HG02981 (cell line): ENCODE measurements around the gene MYBPHL.

ENCODE experiments used
- ATAC-seq: cut with Tn5 transposase; IDR thresholded peaks from one replicate; pipeline ENCODE4 v1.9.1; 2021; ENCODE audit warnings: mild to moderate bottlenecking, moderate library complexity; ENCODE audit not compliant: unreplicated experiment

The MYBPHL gene

DNA sequence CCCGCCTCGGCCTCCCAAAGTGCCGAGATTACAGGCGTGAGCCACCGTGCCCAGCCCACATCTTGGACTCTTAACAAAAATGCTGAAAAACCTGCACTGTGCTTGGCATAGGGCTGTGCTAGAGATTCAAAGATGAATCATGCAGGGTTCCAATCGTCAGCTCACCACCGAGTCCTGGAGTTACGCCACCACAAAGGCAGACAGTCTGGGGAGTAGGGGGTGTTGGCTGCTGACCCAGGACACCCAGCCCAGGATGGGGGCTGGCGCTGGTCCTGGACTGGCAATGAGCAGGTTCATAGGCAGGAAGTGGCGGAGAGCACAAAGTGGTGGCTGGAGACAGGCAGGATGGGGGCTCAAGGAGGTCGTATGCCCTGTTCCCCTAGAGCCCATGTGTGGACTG lies 39.8 kb downstream of the MYBPHL start:
- ATAC-seq = no peak

DNA sequence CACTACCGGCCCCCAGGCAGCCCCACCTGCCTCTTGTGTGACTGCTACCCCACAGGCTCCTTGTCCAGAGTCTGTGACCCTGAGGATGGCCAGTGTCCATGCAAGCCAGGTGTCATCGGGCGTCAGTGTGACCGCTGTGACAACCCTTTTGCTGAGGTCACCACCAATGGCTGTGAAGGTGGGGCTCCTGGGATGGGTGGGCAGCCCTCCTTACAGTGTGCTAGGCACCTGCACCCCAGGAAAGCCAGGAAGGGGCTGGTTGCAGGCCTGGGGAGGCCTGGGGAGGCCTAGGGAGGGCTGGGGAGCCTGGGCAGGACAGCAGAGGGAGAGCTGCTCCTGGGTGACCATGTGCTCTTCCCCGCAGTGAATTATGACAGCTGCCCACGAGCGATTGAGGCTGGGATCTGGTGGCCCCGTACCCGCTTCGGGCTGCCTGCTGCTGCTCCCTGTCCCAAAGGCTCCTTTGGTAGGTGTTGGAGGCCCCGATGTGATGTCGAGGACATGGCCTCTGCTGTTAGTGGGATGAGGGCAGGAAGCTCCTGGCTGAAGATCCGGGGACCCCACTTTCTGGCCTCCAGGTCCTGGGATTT lies 41.0 kb downstream of the MYBPHL start:
- no peak for ATAC-seq

DNA sequence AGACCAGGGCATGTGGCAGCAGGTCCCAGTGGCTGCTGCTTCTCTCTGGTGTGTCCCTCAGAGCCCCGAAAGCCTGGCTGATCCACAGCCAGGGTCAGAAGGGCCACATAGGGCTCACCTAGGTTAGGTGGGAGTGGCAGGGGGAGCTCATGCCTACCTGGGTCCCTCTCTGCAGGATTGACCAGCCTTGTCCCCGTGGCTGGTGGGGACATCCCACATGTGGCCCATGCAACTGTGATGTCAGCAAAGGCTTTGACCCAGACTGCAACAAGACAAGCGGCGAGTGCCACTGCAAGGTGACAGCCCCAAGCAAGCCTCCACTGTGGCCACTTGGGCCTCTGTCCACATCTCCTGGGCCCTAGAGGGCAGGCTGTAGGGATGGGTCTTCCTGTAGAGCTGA lies 41.8 kb downstream of the MYBPHL start:
- ATAC-seq = no peak

DNA sequence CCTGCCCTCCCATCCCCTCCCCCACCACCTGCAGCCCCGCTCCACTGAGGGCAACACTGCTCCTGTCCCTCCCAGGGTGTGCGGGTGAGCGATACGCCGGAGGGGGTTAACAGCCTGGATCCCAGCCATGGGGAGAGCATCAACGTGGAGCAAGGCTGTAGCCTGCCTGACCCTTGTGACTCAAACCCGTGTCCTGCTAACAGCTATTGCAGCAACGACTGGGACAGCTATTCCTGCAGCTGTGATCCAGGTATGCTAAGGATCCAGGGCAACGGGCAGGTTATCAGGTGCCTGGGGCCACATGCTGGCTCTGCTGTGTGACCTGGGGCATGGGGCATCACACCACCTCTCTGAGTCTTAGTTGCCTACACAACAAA lies 42.4 kb downstream of the MYBPHL start:
- no peak for ATAC-seq

DNA sequence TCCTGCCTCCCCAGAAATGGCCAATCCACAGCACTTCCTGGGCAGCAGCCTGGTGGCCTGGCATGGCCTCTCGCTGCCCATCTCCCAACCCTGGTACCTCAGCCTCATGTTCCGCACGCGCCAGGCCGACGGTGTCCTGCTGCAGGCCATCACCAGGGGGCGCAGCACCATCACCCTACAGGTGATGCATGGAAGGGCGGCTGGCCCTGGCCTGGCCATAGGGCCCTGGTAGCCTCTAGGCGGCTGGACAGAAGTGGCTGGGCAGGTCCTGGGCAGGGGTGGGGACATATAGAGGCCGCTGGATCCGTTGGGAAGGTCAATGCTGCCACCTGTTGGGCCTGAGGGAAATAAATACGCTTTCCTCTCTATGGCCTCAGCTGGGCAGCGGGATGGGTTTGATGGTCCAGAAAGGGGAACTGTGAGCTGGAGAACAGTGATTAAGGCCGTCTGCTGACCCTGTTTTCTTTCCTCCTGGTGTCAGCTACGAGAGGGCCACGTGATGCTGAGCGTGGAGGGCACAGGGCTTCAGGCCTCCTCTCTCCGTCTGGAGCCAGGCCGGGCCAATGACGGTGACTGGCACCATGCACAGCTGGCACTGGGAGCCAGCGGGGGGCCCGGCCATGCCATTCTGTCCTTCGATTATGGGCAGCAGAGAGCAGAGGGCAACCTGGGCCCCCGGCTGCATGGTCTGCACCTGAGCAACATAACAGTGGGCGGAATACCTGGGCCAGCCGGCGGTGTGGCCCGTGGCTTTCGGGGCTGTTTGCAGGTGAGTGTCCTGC lies 43.0 kb downstream of the MYBPHL start:
- peak; percentile 57 for ATAC-seq

DNA sequence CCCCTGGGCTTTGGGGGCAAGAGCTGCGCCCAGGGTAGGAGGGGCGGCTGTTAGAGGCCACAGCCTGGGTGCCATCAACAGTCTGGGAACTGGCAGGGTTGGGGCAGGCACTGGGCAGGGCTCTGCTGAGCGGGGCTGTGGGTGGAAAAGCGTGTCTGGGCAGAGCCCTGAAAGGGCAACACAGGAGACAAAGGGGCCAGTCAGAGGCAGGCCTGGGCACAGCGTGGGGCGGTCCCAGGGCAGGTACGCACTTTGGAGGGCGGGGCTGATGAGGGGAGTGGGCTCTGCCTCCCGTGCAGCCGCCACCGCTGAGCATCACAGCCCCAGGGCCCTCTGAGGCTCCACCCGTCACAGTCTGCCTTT lies 43.6 kb downstream of the MYBPHL start:
- ATAC-seq = no peak

DNA sequence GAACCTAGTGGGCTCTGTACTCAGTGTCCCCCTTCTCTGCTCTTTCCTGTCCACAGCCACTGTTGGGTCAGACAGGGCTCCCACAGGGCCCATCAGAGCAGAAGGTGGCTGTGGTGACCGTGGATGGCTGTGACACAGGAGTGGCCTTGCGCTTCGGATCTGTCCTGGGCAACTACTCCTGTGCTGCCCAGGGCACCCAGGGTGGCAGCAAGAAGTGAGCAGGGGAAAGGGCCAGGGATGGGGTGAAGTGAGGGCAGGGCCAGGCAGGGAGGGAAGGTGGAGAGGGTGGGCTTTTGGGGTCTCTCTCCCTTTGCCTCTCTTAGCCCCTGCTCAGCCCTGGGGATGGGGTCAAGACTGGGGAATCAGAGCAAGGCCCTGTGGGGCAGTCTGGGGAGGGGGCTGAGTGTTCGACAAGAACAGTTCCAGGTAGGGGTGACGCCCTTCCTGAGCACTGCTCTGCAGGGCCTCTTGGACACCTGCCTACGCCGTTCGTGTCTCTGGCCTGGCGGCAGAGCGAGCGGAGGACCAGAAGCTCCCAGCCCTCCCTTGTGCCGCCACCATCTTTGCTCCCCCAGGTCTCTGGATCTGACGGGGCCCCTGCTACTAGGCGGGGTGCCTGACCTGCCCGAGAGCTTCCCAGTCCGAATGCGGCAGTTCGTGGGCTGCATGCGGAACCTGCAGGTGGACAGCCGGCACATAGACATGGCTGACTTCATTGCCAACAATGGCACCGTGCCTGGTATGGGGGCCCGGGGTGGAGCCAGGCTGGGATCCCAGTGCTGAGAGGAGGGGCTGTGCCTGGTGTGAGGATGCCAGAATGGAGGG lies 44.4 kb downstream of the MYBPHL start:
- ATAC-seq = no peak

DNA sequence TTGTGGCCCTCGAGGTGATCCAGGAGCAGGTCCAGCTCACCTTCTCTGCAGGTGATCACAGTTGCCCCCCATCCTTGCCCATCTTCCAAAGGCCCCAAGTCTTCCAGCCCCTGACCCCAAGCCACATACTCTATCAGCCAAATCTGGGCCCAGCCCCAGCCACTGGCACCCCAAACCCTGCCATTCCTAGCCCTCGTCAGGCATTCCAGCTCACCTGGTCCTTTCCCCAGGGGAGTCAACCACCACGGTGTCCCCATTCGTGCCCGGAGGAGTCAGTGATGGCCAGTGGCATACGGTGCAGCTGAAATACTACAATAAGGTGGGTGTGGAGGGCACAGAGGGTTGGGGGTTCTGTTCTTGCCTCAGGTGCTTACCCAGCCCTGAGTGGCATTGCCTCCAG lies 45.2 kb downstream of the MYBPHL start:
- no peak for ATAC-seq

DNA sequence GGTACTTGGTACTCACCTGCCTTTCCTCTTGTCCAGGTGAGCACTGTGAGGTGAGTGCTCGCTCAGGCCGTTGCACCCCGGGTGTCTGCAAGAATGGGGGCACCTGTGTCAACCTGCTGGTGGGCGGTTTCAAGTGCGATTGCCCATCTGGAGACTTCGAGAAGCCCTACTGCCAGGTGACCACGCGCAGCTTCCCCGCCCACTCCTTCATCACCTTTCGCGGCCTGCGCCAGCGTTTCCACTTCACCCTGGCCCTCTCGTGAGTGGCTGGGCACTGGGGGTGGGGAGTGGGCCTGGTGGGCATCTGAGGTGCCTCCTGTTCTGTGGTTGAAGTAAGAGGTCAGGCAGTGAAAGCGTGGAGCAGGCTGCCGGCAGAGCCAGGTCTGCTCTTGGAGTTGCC lies 45.8 kb downstream of the MYBPHL start:
- ATAC-seq = no peak

DNA sequence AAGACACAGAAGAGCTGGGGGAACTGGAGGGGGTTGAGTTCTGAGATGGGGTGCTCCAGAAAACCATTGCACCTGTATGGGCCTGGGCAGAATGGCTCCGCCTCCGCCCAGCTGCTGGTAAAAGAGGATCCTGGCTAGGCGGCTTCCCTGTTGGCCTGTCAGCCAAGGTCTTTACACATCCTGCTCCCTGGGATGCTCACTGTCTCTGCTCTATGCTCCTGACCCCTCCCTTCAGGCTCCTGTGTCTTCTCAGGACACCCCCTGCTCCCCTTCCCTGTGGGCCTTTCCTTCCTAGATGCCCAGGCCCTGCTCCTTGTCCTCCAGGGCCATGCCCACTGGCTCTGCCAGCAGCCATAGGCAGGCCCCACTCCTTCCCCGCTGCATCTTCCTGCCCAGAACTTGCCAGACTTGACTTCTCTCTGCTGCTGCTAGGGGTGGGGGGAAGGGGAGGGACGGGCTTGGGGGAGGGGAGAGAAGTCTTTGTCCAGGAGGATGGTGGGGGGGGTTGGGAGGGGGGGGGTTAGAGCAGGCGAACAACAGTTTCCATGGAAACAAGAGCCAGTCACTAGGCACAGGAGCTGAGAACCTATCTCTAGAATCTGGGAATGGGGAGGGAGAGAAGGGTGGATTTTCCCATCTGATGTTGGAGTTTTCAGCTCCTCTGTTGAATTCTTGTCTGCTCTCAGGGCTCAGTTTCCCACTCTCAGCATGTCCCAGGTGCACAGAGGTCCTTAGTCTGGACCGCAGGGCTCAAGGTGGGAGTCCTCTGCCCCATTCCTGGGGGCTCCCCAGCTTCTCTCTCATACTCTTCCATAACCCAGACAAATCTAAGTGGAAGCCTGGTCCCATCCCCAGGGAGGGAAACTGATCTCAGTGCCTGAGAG lies 46.9 kb downstream of the MYBPHL start:
- ATAC-seq = no peak

DNA sequence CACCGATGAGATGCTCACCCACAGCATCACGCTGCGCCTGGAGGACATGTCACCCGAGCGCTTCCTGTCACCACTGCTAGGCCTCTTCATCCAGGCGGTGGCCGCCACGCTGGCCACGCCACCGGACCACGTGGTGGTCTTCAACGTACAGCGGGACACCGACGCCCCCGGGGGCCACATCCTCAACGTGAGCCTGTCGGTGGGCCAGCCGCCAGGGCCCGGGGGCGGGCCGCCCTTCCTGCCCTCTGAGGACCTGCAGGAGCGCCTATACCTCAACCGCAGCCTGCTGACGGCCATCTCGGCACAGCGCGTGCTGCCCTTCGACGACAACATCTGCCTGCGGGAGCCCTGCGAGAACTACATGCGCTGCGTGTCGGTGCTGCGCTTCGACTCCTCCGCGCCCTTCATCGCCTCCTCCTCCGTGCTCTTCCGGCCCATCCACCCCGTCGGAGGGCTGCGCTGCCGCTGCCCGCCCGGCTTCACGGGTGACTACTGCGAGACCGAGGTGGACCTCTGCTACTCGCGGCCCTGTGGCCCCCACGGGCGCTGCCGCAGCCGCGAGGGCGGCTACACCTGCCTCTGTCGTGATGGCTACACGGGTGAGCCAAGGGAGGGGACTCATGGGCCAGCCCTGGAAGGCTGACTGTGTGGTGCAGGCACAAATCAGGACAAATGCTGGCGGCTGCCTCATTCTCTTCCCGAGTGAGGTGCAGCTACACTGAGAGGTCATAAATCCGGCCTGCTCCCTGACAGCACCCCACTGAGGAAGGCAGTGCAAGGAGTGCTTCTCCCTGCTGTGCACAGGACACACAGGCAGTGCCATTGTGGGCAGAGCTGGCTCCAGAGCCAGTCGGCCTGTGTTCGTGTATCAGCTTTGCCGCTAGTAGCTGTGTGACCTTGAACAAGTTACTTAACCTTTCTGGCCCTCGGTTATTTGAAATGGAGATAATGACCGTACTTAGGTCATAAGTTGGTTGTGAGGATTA lies 48.0 kb downstream of the MYBPHL start:
- ATAC-seq = no peak

DNA sequence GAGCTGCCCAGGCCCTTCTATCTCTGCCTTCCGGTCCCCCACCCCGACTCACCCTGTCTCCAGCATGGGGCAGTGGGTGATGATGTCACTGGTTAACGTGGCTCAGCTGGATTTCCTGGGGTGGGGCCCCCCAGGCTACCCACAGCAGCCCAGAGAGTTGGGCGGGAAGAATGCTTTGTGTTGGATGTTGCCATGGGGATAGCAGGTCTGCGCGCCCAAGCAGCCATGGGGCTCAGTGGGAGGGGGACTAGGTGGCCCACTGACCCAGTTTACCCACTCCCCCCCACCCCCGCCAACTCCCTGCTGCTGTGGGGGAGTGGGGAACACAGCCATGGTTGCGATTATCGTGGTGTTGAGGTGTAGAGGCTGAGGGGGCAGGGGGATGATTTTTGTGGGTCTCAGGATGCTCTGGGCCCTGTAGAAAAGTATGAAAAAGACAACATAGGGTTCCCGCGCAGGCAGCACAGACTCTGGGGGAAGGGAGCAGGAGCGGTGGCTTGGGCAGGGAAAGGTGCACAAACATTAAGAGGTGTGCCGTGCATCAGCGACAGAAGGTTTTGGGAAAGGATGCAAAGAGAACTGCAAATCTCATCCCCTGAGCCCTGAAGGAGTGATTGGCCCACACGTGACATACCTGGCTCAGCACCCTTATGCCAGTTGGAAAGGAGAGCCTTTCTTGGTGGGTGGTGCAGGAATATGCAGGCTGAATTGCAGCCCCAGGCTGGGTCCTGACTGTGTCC lies 49.0 kb downstream of the MYBPHL start:
- ATAC-seq = no peak

DNA sequence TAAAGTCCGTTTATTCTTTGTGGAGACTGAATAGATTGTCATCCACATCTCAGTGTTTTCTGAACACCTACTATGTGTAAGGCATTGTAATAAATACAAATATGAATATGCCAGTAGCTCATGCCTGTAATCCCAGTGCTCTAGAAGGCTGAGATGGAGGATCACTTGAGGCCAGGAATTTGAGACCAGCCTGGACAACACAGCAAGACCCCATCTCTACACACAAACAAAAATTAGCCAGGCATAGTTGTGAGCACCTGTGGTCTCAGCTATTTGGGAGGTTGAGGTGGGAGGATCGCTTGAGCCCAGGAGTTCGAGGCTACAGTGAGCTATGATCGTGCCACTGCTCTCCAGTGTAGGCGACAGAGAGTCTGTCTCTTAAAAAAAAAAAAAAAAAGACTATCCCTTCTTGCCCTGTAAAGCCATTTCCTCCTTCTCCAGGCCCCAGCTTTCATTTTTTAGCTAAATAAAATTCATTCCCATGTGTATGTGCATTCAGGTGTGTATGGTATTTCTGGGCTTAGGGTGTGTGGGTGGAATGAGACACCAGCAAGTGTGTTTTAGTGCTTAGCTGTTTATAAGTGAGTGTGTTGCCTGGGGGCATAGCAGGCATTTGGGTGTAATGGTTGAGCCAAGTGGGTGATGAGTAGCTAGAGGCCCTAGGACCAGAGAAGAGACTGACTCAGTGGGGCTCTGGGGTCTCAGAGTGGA lies 49.7 kb downstream of the MYBPHL start:
- ATAC-seq = no peak

DNA sequence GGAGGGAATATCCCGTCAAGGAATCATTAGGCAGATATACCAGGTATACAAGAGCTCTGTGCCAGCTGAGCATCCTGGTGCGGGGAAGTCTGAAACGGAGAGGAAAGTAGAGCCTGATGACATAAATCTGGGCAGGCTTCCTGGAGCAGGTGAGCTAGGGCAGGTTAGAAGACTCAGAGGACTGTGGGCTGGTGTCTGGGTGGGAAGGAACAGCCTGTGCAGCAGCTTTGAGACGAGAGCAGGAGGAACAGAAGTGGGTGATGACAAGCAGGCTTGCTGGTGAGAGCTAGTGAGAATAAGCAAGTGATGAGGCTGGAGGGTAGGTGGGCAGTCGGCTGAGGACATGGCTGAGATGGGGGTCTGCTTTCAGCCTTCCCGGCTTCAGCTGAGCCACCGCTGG lies 50.7 kb downstream of the MYBPHL start:
- ATAC-seq = no peak

DNA sequence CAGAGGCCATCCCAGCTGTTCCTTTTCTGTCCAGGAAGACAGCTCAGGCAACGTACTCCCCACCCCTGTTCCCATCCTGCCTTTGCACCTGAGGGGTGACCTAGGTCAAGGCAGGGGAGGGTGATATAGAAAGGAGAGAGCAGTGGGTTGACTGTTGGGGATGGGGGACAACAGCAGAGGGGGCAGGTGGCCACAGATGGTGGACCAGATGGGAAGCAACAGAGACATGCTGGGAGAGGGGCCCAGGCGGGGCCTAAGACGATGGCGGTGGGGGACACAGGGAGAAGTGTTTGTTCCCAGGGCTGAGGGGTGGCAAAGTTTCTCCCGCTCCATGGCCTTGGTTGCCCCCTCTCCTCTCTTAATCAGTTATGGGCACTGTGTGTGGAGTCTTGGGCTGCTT lies 51.1 kb downstream of the MYBPHL start:
- no peak for ATAC-seq

DNA sequence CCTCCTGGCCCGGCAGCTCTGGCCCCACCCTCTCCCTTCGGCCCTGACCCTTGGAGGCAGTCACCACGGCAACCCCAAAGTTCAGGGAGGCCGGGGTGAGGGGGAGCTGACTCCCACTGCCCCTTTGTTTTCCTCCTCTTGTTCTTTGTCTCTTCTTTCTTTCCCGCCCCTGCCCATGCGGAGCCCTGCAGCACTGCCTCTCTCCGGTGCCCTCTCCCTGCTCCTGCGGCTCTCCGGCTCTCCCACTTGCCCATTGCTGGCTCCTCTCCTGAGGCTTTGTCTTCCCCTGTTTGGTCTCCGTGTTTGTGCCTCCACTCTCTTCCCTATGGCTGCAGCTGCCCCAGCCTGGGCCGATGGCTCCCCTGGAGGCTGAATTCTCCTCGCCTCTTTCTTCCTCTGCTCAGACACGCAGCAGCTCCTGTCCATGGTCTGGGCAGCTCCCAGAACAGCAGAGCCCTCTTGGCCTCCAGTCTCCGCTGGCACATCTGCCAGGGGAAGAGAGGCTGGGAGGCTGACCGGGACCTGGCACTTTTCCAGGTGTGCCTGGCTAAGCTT lies 51.6 kb downstream of the MYBPHL start:
- no peak for ATAC-seq

DNA sequence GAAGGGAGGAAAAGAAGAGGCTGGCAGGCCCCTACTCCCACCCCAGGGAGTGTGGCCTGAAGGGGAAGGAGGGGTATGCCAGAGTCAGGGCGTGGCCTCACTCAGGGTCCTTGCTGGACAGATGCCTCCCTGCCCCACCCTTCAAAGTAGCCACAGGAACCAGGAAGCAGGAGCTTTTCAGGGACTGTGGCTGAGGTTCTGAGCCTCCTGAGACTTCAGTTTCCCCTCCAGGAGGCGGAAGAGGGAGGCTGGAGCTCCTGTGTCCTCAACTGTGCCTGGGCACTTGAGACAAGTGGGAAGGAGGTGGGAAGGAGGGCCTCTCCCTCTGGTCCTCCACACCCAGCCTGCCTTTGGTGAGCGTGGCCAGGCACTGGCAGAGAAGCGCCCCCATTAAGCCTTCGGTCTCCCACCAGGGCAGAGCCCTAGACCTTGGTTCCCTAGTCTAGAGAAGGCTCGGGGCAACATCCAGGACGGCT lies 52.2 kb downstream of the MYBPHL start:
- ATAC-seq = no peak
